Activated T-cell treated with anti-CD3 and anti-CD28 coated beads, Interleukin-2, amount 50 U/mL, for 24 hours (primary cell): Measurements from ENCODE around the gene DCTN2.
"Not testable (repeated sequence)": the region's sequence is repeated elsewhere in the genome, so short reads cannot be mapped to it uniquely, and the experiment has no call there.

Experiments used
- DNase-seq: peaks from one replicate; pipeline ENCODE4 v3.0.0-alpha.2; 2020
- H3K27ac Mint-ChIP-seq: 2 replicates; pipeline ENCODE4 v1.8.0; 2020; ENCODE audit warnings: mild to moderate bottlenecking, mixed read lengths
- H3K27me3 Mint-ChIP-seq: 2 replicates; pipeline ENCODE4 v1.8.0; 2020; ENCODE audit warnings: mixed read lengths
- H3K36me3 Mint-ChIP-seq: 2 replicates; pipeline ENCODE4 v1.8.0; 2020; ENCODE audit warnings: low read depth, mixed read lengths
- H3K4me1 Mint-ChIP-seq: 2 replicates; pipeline ENCODE4 v1.8.0; 2020; ENCODE audit warnings: low read depth, mixed read lengths
- H3K4me3 Mint-ChIP-seq: 2 replicates; pipeline ENCODE4 v1.8.0; 2020; ENCODE audit warnings: mild to moderate bottlenecking, moderate library complexity, mixed read lengths
- H3K9me3 Mint-ChIP-seq: 2 replicates; pipeline ENCODE4 v1.8.0; 2020; ENCODE audit warnings: mixed read lengths

Gene DCTN2

GRCh38 chr12:57563358-57563757 is 16.4 kb upstream of the DCTN2 start:
- no peaks in the 10 kb centered on the region for H3K4me1 Mint-ChIP-seq
- no peaks in the 10 kb centered on the region for H3K36me3 Mint-ChIP-seq
- no peak overlapping the region for H3K4me3 Mint-ChIP-seq
- no peak for DNase-seq
- no peaks in the 10 kb centered on the region for H3K27me3 Mint-ChIP-seq
- H3K9me3 Mint-ChIP-seq = no peaks in the 10 kb centered on the region
- no peak overlapping the region for H3K27ac Mint-ChIP-seq

GRCh38 chr12:57561117-57561516 is 14.1 kb upstream of the DCTN2 start:
- not testable (repeated sequence) for H3K27me3 Mint-ChIP-seq, DNase-seq, H3K27ac Mint-ChIP-seq, H3K4me3 Mint-ChIP-seq, H3K4me1 Mint-ChIP-seq, H3K9me3 Mint-ChIP-seq, H3K36me3 Mint-ChIP-seq

DNA sequence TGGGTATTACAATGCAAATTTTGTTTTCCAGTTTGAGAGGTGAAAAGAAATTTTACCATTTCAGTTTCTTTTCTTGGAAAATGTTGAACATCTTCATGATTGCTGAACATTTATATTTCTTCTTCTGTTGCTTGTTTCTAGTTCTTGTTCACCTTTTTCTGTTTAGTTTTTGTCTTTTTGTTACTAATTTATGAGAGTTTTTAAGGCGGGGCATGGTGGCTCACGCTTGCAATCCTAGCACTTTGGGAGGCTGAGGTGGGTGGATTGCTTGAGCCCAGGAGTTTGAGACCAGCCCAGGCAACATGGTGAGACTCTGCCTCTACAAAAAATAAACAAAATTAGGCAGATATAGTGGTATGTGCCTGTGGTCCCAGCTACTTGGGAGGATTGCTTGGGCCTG is 13.5 kb upstream of the DCTN2 start:
- Mint-ChIP-seq H3K4me3 (no peak overlapping the region), H3K27me3 (no peaks in the 10 kb centered on the region), H3K4me1 (no peaks in the 10 kb centered on the region), H3K27ac (no peak overlapping the region), H3K36me3 (no peaks in the 10 kb centered on the region), H3K9me3 (no peaks in the 10 kb centered on the region)
- no peak for DNase-seq

- no peak for DNase-seq
- H3K36me3 Mint-ChIP-seq = no peaks in the 10 kb centered on the region
- H3K27ac Mint-ChIP-seq = no peak overlapping the region
- no peaks in the 10 kb centered on the region for H3K4me1 Mint-ChIP-seq
- H3K27me3 Mint-ChIP-seq = no peaks in the 10 kb centered on the region
- no peak overlapping the region for H3K4me3 Mint-ChIP-seq
- H3K9me3 Mint-ChIP-seq = no peaks in the 10 kb centered on the region
Measured at GRCh38 chr12:57558864-57559263, 11.9 kb upstream of the DCTN2 start.

- H3K27ac Mint-ChIP-seq = no peak overlapping the region
- H3K4me1 Mint-ChIP-seq = peaks cover 8% of the 10 kb centered on the region
- H3K27me3 Mint-ChIP-seq = peaks cover 5% of the 10 kb centered on the region
- no peaks in the 10 kb centered on the region for H3K9me3 Mint-ChIP-seq
- no peak for DNase-seq
- H3K36me3 Mint-ChIP-seq = no peaks in the 10 kb centered on the region
- no peak overlapping the region for H3K4me3 Mint-ChIP-seq
Measured at GRCh38 chr12:57554897-57555296, 7.9 kb upstream of the DCTN2 start.

- no peak overlapping the region for H3K4me3 Mint-ChIP-seq
Measured at GRCh38 chr12:57554453-57554852, 7.5 kb upstream of the DCTN2 start.

DNA sequence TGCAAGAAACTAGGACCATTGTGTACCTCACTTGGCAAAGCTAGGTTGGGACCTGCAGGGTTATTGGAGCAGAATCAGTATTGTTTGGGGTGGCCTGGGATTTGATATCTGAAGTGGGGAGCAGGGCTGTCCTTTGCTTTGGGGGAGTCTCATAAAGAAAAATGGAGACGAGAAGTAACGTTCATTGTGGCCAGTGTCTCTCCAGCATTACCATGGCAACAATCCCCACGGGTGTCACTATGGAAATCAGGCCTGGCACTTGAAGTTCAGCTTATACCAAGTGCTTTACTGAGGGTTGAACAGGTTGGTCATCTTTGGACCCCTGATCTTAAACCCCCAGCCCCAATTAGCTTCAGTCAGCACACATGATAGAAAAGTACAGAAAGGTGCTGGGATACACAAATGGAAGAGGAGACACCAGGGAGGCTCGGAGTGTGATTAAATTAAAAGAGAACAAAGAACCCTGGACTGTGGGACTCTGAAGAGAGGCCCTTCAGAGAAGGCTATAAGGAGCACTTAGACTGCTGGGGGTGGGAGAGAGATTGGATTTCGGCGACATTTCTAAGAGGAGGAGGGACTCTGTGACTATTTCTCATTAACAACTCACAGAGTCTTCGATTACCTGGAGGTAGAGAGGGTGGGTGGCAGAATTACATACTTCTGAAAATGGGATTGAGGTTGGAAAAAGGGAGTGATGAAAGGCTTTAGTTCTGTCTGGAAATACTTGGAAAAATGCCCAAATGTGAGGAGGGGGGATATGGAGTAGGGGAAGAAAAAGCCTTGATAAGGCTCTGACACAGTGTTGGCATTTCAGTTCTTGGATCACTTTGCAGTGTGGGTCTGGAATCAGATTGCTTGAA is 6.6 kb upstream of the DCTN2 start:
- DNase-seq = no peak
- H3K27ac Mint-ChIP-seq = no peak overlapping the region

More at GRCh38 chr12:57554453-57554852, 7.5 kb upstream of the DCTN2 start:
- peaks cover 5% of the 10 kb centered on the region for H3K27me3 Mint-ChIP-seq
- H3K27ac Mint-ChIP-seq = no peak overlapping the region
- DNase-seq = no peak
- no peaks in the 10 kb centered on the region for H3K9me3 Mint-ChIP-seq
- peaks cover 9% of the 10 kb centered on the region for H3K4me1 Mint-ChIP-seq
- H3K36me3 Mint-ChIP-seq = no peaks in the 10 kb centered on the region

GRCh38 chr12:57552835-57553313 is 5.9 kb upstream of the DCTN2 start:
- Mint-ChIP-seq H3K36me3 (no peaks in the 10 kb centered on the region), H3K27ac (no peak overlapping the region), H3K9me3 (no peaks in the 10 kb centered on the region), H3K4me3 (no peak overlapping the region), H3K27me3 (peaks cover 7% of the 10 kb centered on the region), H3K4me1 (peaks cover 14% of the 10 kb centered on the region)
- no peak for DNase-seq

More for the DNA sequence above, 6.6 kb upstream of the DCTN2 start:
- H3K9me3 Mint-ChIP-seq = no peaks in the 10 kb centered on the region
- H3K27me3 Mint-ChIP-seq = peaks cover 7% of the 10 kb centered on the region
- no peaks in the 10 kb centered on the region for H3K36me3 Mint-ChIP-seq
- no peak overlapping the region for H3K4me3 Mint-ChIP-seq
- peaks cover 13% of the 10 kb centered on the region for H3K4me1 Mint-ChIP-seq

DNA sequence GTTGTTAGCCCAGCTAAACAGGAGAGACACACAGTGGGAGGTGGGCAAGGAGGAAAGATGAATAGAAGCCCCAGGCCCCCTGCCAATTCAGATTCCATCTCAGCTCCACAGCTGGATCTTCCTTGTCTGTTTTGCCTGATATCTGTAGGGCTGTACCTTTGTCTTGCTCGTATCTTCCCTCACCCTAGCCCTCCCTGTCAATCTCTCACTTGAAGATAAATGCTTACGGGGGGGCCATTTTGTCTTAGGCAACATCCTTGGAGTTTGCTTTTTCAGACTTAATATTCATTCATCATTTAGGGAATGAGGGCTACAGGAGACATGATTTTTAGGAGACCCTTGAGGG is 5.3 kb upstream of the DCTN2 start:
- DNase-seq = no peak
- H3K36me3 Mint-ChIP-seq = no peaks in the 10 kb centered on the region
- H3K27me3 Mint-ChIP-seq = peaks cover 7% of the 10 kb centered on the region
- H3K27ac Mint-ChIP-seq = no peak overlapping the region
- no peak overlapping the region for H3K4me3 Mint-ChIP-seq
- peaks cover 19% of the 10 kb centered on the region for H3K4me1 Mint-ChIP-seq
- no peaks in the 10 kb centered on the region for H3K9me3 Mint-ChIP-seq

GRCh38 chr12:57551637-57552305 is 4.8 kb upstream of the DCTN2 start:
- no peak overlapping the region for H3K27ac Mint-ChIP-seq
- DNase-seq = no peak
- H3K4me3 Mint-ChIP-seq = no peak overlapping the region
- H3K9me3 Mint-ChIP-seq = no peaks in the 10 kb centered on the region
- H3K27me3 Mint-ChIP-seq = peaks cover 7% of the 10 kb centered on the region
- H3K4me1 Mint-ChIP-seq = peaks cover 21% of the 10 kb centered on the region
- peaks cover 2% of the 10 kb centered on the region for H3K36me3 Mint-ChIP-seq

DNA sequence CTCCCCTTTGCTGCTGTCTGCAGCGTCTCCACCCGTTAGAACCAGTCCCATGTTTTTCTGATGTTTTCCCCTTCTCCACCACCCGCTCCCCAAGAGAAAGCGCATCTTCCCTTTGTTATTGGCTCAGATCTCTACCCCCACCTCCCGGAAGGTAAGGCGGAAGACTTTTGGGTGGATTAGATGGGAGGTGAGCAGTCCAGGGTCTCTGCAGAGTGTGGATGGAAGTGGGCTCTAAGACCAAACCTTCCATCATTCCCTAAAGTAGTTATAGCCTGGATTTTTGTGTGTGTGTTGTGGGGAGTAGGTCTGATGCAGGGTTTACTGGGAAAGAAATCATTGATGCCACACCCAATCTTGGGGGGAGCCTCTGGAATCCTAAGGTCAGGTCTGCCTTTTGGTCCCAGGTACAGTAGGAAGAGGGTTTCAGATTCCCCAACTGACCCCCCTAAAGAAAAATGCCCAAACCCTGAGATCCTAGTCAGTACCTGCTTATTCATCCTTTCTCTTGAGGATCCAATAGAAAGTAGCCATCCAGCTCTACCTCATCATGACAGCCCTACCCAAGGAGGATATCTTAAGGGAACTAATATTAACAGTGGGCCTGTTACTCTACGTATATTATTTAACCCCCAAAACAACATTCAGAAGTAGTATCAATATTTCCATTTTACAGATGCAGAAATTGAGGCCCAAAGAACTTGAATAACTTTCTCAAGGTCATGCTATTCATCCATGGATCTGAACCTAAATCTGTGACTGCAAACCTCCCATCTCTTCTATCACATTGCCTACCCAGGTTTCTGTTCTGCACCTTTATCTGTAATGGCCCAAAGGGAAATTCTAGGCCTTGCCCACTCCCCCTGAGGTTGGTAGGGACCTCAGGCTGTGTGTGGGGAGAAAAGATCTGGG is 3.9 kb upstream of the DCTN2 start:
- Mint-ChIP-seq H3K4me3 (peak overlapping the region; percentile 82), H3K27me3 (peaks cover 7% of the 10 kb centered on the region)

GRCh38 chr12:57549909-57550640 is 3.1 kb upstream of the DCTN2 start, which contains the start of gene KIF5A:
TSS of gene KIF5A (plus strand) at chr12:57550044. CDS start at chr12:57550272, 228 bp downstream.
- H3K36me3 Mint-ChIP-seq = peaks cover 18% of the 10 kb centered on the region
- H3K27ac Mint-ChIP-seq = peak within 1 kb of the TSS; percentile 46
- H3K4me3 Mint-ChIP-seq = peak within 1 kb of the TSS; percentile 82
- H3K4me1 Mint-ChIP-seq = peaks cover 34% of the 10 kb centered on the region
- DNase-seq = peak; percentile 80
- peaks cover 7% of the 10 kb centered on the region for H3K27me3 Mint-ChIP-seq
- no peaks in the 10 kb centered on the region for H3K9me3 Mint-ChIP-seq

More for the DNA sequence above, 3.9 kb upstream of the DCTN2 start:
- DNase-seq = no peak
- Mint-ChIP-seq H3K36me3 (peaks cover 11% of the 10 kb centered on the region), H3K9me3 (no peaks in the 10 kb centered on the region), H3K4me1 (peaks cover 26% of the 10 kb centered on the region), H3K27ac (no peak overlapping the region)

DNA sequence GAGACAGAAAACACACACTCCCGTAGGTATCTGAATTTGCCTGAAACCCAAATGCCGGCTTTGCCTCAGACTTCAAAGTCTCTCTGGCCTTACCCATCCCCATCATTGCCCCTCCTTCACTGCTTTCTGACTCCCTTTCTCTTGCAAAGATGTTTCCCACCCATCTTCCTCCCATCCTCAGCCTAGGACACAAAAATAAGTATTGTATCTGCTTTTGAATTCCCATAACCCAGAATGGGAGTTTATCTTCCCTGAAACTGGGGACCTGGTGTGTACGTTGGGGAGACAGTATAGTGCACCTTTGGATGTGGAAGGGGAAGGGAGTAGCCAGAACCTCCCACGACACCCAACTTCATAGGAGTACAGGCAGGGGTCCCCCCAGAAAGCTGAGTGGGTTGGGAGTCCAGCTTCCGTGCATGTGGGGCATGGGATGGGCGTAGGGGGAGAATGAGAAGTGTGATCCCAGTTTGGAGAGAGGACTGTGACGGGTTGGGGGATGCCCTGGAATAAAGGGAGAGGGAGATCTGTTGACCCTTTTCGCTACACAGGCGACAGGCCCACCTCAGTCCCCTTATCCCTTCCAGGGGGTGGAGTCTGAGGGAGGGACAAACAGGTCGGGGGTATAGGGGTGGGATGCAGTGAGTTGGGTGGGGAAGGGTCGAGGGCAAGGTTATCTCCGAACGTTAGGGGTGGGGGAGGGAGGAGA is 2.4 kb upstream of the DCTN2 start:
- Mint-ChIP-seq H3K27ac (peak overlapping the region; percentile 46), H3K36me3 (peaks cover 23% of the 10 kb centered on the region), H3K27me3 (peaks cover 7% of the 10 kb centered on the region), H3K4me1 (peaks cover 39% of the 10 kb centered on the region), H3K9me3 (no peaks in the 10 kb centered on the region), H3K4me3 (peak overlapping the region; percentile 82)
- DNase-seq = no peak
